GM18498 (cell line): Measurements from ENCODE around the gene RFC1.
"Not testable (repeated sequence)": the region's sequence is repeated elsewhere in the genome, so short reads cannot be mapped to it uniquely, and the experiment has no call there.

ENCODE experiments used
- ATAC-seq: cut with Tn5 transposase; IDR thresholded peaks from one replicate; pipeline ENCODE4 v1.9.1; 2021; ENCODE audit warnings: mild to moderate bottlenecking, moderate library complexity; ENCODE audit not compliant: unreplicated experiment

The RFC1 gene

GRCh38 chr4:39365830-39366771 lies at the start of gene RFC1:
RFC1 (minus strand) TSS chr4:39366362; CDS start chr4:39366241, 121 bp downstream.
- peak; percentile 69 for ATAC-seq

GRCh38 chr4:39415678-39416283 lies 49.6 kb upstream of the RFC1 start:
- ATAC-seq, result no peak

- ATAC-seq, result not testable (repeated sequence)
These were observed 45.4 kb upstream of the RFC1 start for GRCh38 chr4:39411561-39411960.

- ATAC-seq, result no peak
These were observed 44.3 kb upstream of the RFC1 start for GRCh38 chr4:39410415-39410814.

- ATAC-seq, result no peak
These were observed 41.4 kb upstream of the RFC1 start for GRCh38 chr4:39407584-39407885.

GRCh38 chr4:39406763-39407583 lies 40.8 kb upstream of the RFC1 start, which contains the start of gene KLB:
KLB (plus strand) TSS chr4:39406930; CDS start chr4:39406950, 20 bp downstream.
- no peak for ATAC-seq

GRCh38 chr4:39401640-39402039 lies 35.5 kb upstream of the RFC1 start:
- ATAC-seq, result not testable (repeated sequence)

- ATAC-seq, result no peak
These were observed 28.5 kb upstream of the RFC1 start for GRCh38 chr4:39394706-39395105.

- no peak for ATAC-seq
These were observed 24.4 kb upstream of the RFC1 start for GRCh38 chr4:39390603-39391002.

GRCh38 chr4:39384563-39384962 lies 18.4 kb upstream of the RFC1 start:
- ATAC-seq, result no peak

- no peak for ATAC-seq
These were observed 17.5 kb upstream of the RFC1 start for GRCh38 chr4:39383690-39384089.

- ATAC-seq, result no peak
These were observed 9.3 kb upstream of the RFC1 start for GRCh38 chr4:39375478-39375877.

GRCh38 chr4:39371209-39371608 lies 5.0 kb upstream of the RFC1 start:
- not testable (repeated sequence) for ATAC-seq

- no peak for ATAC-seq
These were observed 3.1 kb upstream of the RFC1 start for GRCh38 chr4:39369301-39369700.

- ATAC-seq, result no peak
These were observed 1.0 kb upstream of the RFC1 start for GRCh38 chr4:39367166-39367565.

GRCh38 chr4:39365360-39365759 lies 802 bp downstream of the RFC1 start:
- no peak for ATAC-seq

GRCh38 chr4:39363773-39364393 lies 2.3 kb downstream of the RFC1 start:
- peak; percentile 57 for ATAC-seq

GRCh38 chr4:39362827-39363226 lies 3.3 kb downstream of the RFC1 start:
- ATAC-seq, result no peak

- ATAC-seq, result peak; percentile 45
These were observed 5.6 kb downstream of the RFC1 start for GRCh38 chr4:39360611-39361010.

GRCh38 chr4:39357002-39357401 lies 9.2 kb downstream of the RFC1 start:
- peak; percentile 42 for ATAC-seq

- peak; percentile 3 for ATAC-seq
These were observed 12.0 kb downstream of the RFC1 start for GRCh38 chr4:39354254-39354552.
